Activated T-helper 1 cell treated with Interleukin-2 at 50 U/mL for 16 hours (primary cell): ENCODE data around the gene TMEM107.
A peak's percentile ranks its signal among the peaks of the same experiment; 100 is the strongest.

Experiments
- DNase-seq: peaks from one replicate; pipeline ENCODE4 v3.0.0-alpha.2; 2020; ENCODE audit warnings: low read depth

Gene TMEM107

GRCh38 chr17:8162233-8162996 is 13.8 kb downstream of the TMEM107 start, which contains the start of gene VAMP2:
TSS of gene VAMP2 (minus strand) at chr17:8162948. CDS start at chr17:8162879, 69 bp downstream.
- peak; percentile 81 for DNase-seq

- DNase-seq: no peak
These were observed 14.6 kb downstream of the TMEM107 start for GRCh38 chr17:8161289-8162232.

- no peak for DNase-seq
These were observed 15.4 kb downstream of the TMEM107 start for GRCh38 chr17:8160741-8161221.

GRCh38 chr17:8160224-8160577 is 16.0 kb downstream of the TMEM107 start:
- no peak for DNase-seq

GRCh38 chr17:8159459-8160223 is 16.5 kb downstream of the TMEM107 start:
- DNase-seq: no peak

GRCh38 chr17:8159032-8159400 is 17.2 kb downstream of the TMEM107 start:
- DNase-seq: no peak

GRCh38 chr17:8158267-8159031 is 17.7 kb downstream of the TMEM107 start:
- DNase-seq: peak; percentile 75

- peak; percentile 100 for DNase-seq
These were observed 19.8 kb downstream of the TMEM107 start for GRCh38 chr17:8156246-8156992.

- no peak for DNase-seq
These were observed 20.3 kb downstream of the TMEM107 start for GRCh38 chr17:8155996-8156245.

- no peak for DNase-seq
These were observed 20.8 kb downstream of the TMEM107 start for GRCh38 chr17:8155231-8155995.

GRCh38 chr17:8154608-8155155 is 21.5 kb downstream of the TMEM107 start:
- no peak for DNase-seq

- DNase-seq: peak; percentile 76
These were observed 22.1 kb downstream of the TMEM107 start for GRCh38 chr17:8153957-8154607.

- DNase-seq: no peak
These were observed 22.6 kb downstream of the TMEM107 start for GRCh38 chr17:8153525-8153956.

GRCh38 chr17:8153031-8153451 is 23.1 kb downstream of the TMEM107 start:
- DNase-seq: no peak

- DNase-seq: peak; percentile 76
These were observed 23.9 kb downstream of the TMEM107 start, which contains the start of gene PER1 for GRCh38 chr17:8152112-8152775. TSS of gene PER1 (minus strand) at chr17:8152404. CDS start at chr17:8150706, 1,698 bp downstream.

- DNase-seq: no peak
These were observed 24.5 kb downstream of the TMEM107 start for GRCh38 chr17:8151641-8152111.

- peak; percentile 89 for DNase-seq
These were observed 25.0 kb downstream of the TMEM107 start for GRCh38 chr17:8151120-8151640.
